Esophagus squamous epithelium (tissue), 5 donors: ENCODE data around the gene APOA1. TPM values are rescaled to one million over a fixed set of nuclear protein-coding genes. Genes with fewer than 3 reads are reported as not detected.

Experiments used
- DNase-seq: peaks from one replicate; lab custom pipeline; 2025; lab: John Stamatoyannopoulos, UW
- H3K27ac ChIP-seq, 4 donors: fragments of 200-600 bp; sonication (generic); one replicate each; pipeline ENCODE4 v1.5.1; 2016 to 2019; ENCODE audit warnings: mild to moderate bottlenecking in 1 of 4
- H3K27me3 ChIP-seq, 4 donors: fragments of 200-600 bp; sonication (generic); 1 replicate in 3 of 4; 2 replicates in 1 of 4; pipeline versions ENCODE4 v1.5.1 to v1.6.0; 2017 to 2021; ENCODE audit warnings: antibody characterized with exemption in 1 of 4
- H3K36me3 ChIP-seq, 3 donors: fragments of 200-600 bp; sonication (generic); one replicate each; pipeline ENCODE4 v1.5.1; 2016 to 2019
- H3K4me1 ChIP-seq, 3 donors: fragments of 200-600 bp; sonication (generic); one replicate each; pipeline ENCODE4 v1.5.1; 2017 to 2019
- H3K4me3 ChIP-seq, 4 donors: fragments of 200-600 bp; sonication (generic); 1 replicate in 3 of 4; 2 replicates in 1 of 4; pipeline ENCODE4 v1.5.1; 2016 to 2019; ENCODE audit warnings: mild to moderate bottlenecking in 2 of 4, moderate library complexity in 1 of 4
- H3K9me3 ChIP-seq, 3 donors: fragments of 200-600 bp; sonication (generic); one replicate each; pipeline ENCODE4 v1.5.1; 2016 to 2019
- POLR2A ChIP-seq, 4 donors: fragments of 450-650 bp; IDR thresholded peaks; one replicate each; pipeline ENCODE4 v1.6.1; 2017; ENCODE audit warnings: antibody characterized with exemption in 4 of 4, mild to moderate bottlenecking in 4 of 4, moderate library complexity in 3 of 4
- WGBS, 2 donors: methylation state at CpG; one replicate each; pipeline ENCODE4 v1.1.5; 2018; 5-methylcytosine and 5-hydroxymethylcytosine counted together
- intact Hi-C: fragments of 100-400 bp; cut with DNase I; formaldehyde crosslinking; loops from one replicate; pipeline ENCODE4 v1.15.0; 2022
- total RNA-seq, 4 donors: library from RNA; depleted of rRNA; stranded (reverse); fragments of >200 nt; gene quantifications; one replicate each; pipeline ENCODE4 v1.1.0, GENCODE V29; 2016
- TF ChIP-seq, protein P1 (sequence below), 6 experiments: fragments of 450-650 bp in 4 of 6; fragments of 200-600 bp in 2 of 6; sonication (generic) in 2 of 6; IDR thresholded peaks; one replicate each; pipeline ENCODE4 v1.5.1; 2016 to 2019; ENCODE audit warnings: antibody characterized with exemption in 6 of 6, mild to moderate bottlenecking in 4 of 6, moderate library complexity in 4 of 6
- donor health status: DM: yes; HTN: yes; CAD: no.

APOA1 gene
- total RNA-seq, 4 donors from 2014 or later = not detected

DNA sequence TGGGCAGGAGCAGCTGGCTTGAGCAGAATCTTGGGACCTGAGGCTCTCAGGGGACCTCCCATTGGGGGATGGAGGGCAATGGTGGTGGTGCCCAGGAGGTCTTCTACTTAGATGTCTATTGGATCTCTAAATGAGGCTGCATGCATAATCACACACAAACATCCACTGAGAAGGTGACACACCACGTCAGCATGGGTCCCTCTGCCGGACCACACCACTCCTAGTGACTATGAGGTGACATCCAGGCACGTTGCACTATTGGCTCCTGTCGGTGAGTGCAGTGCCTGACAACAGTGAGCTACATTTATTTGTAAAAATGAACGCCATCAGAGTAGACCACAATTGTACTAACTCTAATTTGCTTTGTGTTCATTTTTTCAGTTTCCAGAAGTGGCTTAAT, 12.0 kb downstream of the APOA1 start:
- intact Hi-C loops = no loop called here
- no peak overlapping the region for H3K4me3 ChIP-seq
- no peak for TF ChIP-seq POLR2A (IDR thresholded peaks at IDR 0.05)
- TF ChIP-seq, protein P1, sequence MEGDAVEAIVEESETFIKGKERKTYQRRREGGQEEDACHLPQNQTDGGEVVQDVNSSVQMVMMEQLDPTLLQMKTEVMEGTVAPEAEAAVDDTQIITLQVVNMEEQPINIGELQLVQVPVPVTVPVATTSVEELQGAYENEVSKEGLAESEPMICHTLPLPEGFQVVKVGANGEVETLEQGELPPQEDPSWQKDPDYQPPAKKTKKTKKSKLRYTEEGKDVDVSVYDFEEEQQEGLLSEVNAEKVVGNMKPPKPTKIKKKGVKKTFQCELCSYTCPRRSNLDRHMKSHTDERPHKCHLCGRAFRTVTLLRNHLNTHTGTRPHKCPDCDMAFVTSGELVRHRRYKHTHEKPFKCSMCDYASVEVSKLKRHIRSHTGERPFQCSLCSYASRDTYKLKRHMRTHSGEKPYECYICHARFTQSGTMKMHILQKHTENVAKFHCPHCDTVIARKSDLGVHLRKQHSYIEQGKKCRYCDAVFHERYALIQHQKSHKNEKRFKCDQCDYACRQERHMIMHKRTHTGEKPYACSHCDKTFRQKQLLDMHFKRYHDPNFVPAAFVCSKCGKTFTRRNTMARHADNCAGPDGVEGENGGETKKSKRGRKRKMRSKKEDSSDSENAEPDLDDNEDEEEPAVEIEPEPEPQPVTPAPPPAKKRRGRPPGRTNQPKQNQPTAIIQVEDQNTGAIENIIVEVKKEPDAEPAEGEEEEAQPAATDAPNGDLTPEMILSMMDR (IDR thresholded peaks at IDR 0.05) = no peak
- no peaks in the 10 kb centered on the region for H3K36me3 ChIP-seq
- H3K27ac ChIP-seq = no peak overlapping the region
- DNase-seq = no peak
- 48 to 79% methylated on average over 5 of the region's 5 CpGs for WGBS, 2 donors
- no peaks in the 10 kb centered on the region for H3K4me1 ChIP-seq
- no peaks in the 10 kb centered on the region for H3K27me3 ChIP-seq
- no peaks in the 10 kb centered on the region for H3K9me3 ChIP-seq

DNA sequence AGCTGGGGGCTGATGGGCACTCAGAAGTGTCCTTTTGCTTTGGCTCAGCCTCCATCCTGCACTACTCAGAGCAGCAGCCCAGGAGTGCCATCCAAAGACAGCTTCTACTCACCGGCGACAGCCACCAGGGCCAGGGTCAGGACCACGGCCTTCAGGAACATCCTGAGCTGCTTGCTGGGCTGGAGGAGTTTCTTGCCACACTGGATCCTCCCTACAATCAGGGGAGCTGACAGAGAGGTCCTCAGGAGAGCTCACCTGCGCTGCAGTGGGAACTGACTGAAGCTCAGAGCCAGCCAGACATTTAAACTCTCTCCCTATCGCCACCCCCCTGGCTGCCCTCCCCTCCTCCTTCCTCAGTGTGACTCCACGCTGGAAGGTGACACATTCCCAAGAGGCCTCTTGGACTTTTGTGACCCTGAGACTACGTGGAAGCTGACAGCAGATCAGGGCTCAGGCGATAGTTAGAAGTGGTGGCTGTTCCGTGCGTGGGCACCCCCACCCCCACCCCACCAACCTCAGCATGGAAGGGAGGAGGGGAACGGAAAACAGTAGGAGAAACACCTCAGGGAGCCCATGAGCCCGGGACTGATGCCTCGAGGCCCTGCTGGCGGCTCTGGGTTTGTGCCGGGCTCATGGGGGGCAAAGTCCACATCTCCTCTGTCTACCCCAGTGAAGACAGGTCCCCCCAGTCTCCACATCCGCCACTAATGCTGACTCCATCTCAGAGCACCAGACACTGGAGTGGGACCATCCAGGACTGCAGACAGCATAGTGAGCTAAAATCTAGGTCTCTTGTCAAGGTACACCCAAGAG, 14.2 kb downstream of the APOA1 start, which contains the start of gene APOA4:
APOA4 (minus strand) TSS at position 274 of the 813 bp plus-strand sequence; CDS start at position 161, 113 bp downstream.
- H3K4me1 ChIP-seq = no peaks in the 10 kb centered on the region
- intact Hi-C loops = no loop called here
- no peak within 1 kb of the TSS for H3K4me3 ChIP-seq
- no peak within 1 kb of the TSS for H3K27ac ChIP-seq
- H3K27me3 ChIP-seq = no peaks in the 10 kb centered on the region
- no peaks in the 10 kb centered on the region for H3K9me3 ChIP-seq
- TF ChIP-seq, protein P1 (IDR thresholded peaks at IDR 0.05) = no peak
- TF ChIP-seq POLR2A (IDR thresholded peaks at IDR 0.05) = no peak
- H3K36me3 ChIP-seq = no peaks in the 10 kb centered on the region
- 60% methylated on average over 7 of the region's 16 CpGs; no CpG with 5 or more reads in 1 of the 2 donors for WGBS, 2 donors
- no peak for DNase-seq

DNA sequence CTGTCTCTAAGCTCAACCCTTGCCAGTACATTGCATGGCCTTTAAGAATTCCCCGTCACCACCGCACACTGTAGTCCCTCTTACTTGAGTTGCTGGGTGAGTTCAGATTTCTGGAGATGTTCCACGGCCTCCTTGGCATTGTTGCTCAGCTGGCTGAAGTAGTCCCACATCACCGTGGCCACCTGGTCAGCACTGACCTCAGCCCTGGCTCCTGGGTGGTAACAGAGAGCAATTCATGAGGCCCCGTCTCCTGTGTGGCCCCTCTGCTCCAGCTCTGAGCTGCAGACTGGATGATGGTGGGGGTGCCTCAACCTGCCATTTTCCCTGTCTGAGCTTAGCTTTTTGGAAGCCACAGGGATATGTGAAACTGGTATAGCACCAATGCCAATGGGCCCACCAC, 14.8 kb downstream of the APOA1 start:
- DNase-seq = no peak
- TF ChIP-seq, protein P1 (IDR thresholded peaks at IDR 0.05) = no peak
- no peak for TF ChIP-seq POLR2A (IDR thresholded peaks at IDR 0.05)
- 72 to 83% methylated on average over 2 to 4 of the region's 5 CpGs for WGBS, 2 donors

DNA sequence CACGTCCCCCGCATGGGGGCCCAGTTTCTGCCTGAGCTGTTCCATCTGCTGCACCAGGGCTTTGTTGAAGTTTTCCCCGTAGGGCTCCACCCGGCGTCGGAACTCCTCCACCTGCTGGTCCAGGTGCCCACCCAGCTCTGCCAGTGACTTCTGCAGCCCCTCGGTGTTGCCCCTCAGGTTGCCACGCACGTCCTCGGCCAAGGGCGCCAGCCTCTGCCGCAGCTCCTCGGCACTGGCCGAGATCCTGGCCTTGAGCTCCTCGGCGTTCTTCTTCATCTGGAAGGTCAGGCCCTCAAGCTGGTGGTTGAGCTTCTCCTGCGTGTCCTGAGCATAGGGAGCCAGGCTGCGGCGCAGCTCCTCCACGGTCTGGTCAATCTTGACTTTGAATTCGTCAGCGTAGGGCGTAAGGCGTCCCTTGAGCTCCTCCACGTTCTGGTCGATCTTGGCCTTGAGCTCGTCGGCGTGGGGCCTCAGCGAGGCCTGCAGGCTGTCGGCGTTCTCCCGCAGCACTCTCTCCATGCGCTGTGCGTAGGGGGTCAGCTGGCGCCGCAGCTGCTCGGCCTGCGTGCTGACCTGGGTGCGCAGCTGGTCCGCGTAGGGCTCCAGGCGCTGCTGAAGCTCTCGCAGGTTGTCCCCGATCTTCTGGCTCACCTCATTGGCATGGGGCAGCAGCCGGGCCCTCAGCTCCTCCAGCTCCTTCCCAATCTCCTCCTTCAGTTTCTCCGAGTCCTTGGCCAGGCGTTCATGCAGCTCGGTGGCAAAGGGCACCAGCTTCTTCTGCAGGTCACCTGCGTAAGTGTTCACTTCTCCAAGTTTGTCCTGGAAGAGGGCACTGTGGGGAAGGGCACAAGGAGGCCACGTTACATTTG, 16.1 kb downstream of the APOA1 start:
- Histone ChIP-seq H3K36me3 (no peaks in the 10 kb centered on the region), H3K4me3 (no peak overlapping the region), H3K9me3 (no peaks in the 10 kb centered on the region), H3K27me3 (no peaks in the 10 kb centered on the region), H3K4me1 (no peaks in the 10 kb centered on the region), H3K27ac (no peak overlapping the region)
- WGBS, 2 donors = 90% methylated on average over 17 to 26 of the region's 51 CpGs
- intact Hi-C loops = no loop called here
- TF ChIP-seq POLR2A (IDR thresholded peaks at IDR 0.05) = no peak
- TF ChIP-seq, protein P1 (IDR thresholded peaks at IDR 0.05) = no peak
- no peak for DNase-seq

More for the DNA sequence above, 14.8 kb downstream of the APOA1 start:
- no peaks in the 10 kb centered on the region for H3K27me3 ChIP-seq
- no peak overlapping the region for H3K4me3 ChIP-seq
- H3K36me3 ChIP-seq = no peaks in the 10 kb centered on the region
- intact Hi-C loops = no loop called here
- H3K9me3 ChIP-seq = no peaks in the 10 kb centered on the region
- H3K4me1 ChIP-seq = no peaks in the 10 kb centered on the region
- H3K27ac ChIP-seq = no peak overlapping the region
